Measurements from ENCODE around the gene SUPT5H. TPM values are rescaled to one million over a fixed set of nuclear protein-coding genes. Genes with fewer than 3 reads are reported as not detected.

SUPT5H gene
- total RNA-seq, 1 experiment from 2014 or later: 158 TPM

GRCh38 chr19:39408392-39409207, 36.8 kb upstream of the SUPT5H start:
- DNase-seq: peak; percentile 32
- H3K9me3 Mint-ChIP-seq (ENCODE audit: low read depth, unreplicated experiment): no peaks in the 10 kb centered on the region
- TSS peak; percentile 83 for BruUV-seq (replicated peaks)
- H3K36me3 Mint-ChIP-seq (ENCODE audit: insufficient read depth, unreplicated experiment): peaks cover 100% of the 10 kb centered on the region
- H3K4me3 Mint-ChIP-seq (ENCODE audit: low read depth, unreplicated experiment): peak overlapping the region; percentile 77
- intact Hi-C loops (cut with micrococcal nuclease; ENCODE audit: unreplicated experiment): no loop called here
- CTCF ChIA-PET: interaction anchor here (0.7 to 2.4 kb wide), 3 partner anchors 10 to 18 kb away, joined by 3 to 11 read pairs (median 4); partner anchors contain the start of genes MED29 and PAF1
- H3K27me3 Mint-ChIP-seq (ENCODE audit: unreplicated experiment): no peaks in the 10 kb centered on the region
- H3K27ac Mint-ChIP-seq (ENCODE audit: unreplicated experiment): peak overlapping the region; percentile 94
- peaks cover 52% of the 10 kb centered on the region for H3K4me1 Mint-ChIP-seq (ENCODE audit: low read depth, unreplicated experiment)
- no peak for TF ChIP-seq CTCF (IDR thresholded peaks at IDR 0.05; ENCODE audit: unreplicated experiment)

- no peak for TF ChIP-seq CTCF (IDR thresholded peaks at IDR 0.05; ENCODE audit: unreplicated experiment)
- Mint-ChIP-seq H3K4me3 (ENCODE audit: low read depth, unreplicated experiment) (peak overlapping the region; percentile 77), H3K4me1 (ENCODE audit: low read depth, unreplicated experiment) (peaks cover 55% of the 10 kb centered on the region), H3K27me3 (ENCODE audit: unreplicated experiment) (no peaks in the 10 kb centered on the region), H3K9me3 (ENCODE audit: low read depth, unreplicated experiment) (no peaks in the 10 kb centered on the region), H3K36me3 (ENCODE audit: insufficient read depth, unreplicated experiment) (peaks cover 98% of the 10 kb centered on the region), H3K27ac (ENCODE audit: unreplicated experiment) (peak overlapping the region; percentile 94)
- CTCF ChIA-PET: interaction anchor here (0.5 to 1.0 kb wide), 3 partner anchors 11 to 19 kb away, joined by 3 to 4 read pairs (median 3); partner anchors contain the start of genes MED29 and PAF1
- intact Hi-C loops (cut with micrococcal nuclease; ENCODE audit: unreplicated experiment): loop anchor here (5.0 kb wide), 1 partner anchor 287 kb away; no protein-coding TSS in a partner anchor
- DNase-seq: peak; percentile 99
- no TSS peak for BruUV-seq (replicated peaks)
Measured at GRCh38 chr19:39409208-39410016, 36.0 kb upstream of the SUPT5H start.

- Mint-ChIP-seq H3K27ac (ENCODE audit: unreplicated experiment) (peak overlapping the region; percentile 94), H3K27me3 (ENCODE audit: unreplicated experiment) (no peaks in the 10 kb centered on the region), H3K4me1 (ENCODE audit: low read depth, unreplicated experiment) (peaks cover 55% of the 10 kb centered on the region), H3K36me3 (ENCODE audit: insufficient read depth, unreplicated experiment) (peaks cover 89% of the 10 kb centered on the region), H3K9me3 (ENCODE audit: low read depth, unreplicated experiment) (no peaks in the 10 kb centered on the region), H3K4me3 (ENCODE audit: low read depth, unreplicated experiment) (peak overlapping the region; percentile 77)
- BruUV-seq (replicated peaks): no TSS peak
- intact Hi-C loops (cut with micrococcal nuclease; ENCODE audit: unreplicated experiment): loop anchor here (5.0 kb wide), 1 partner anchor 288 kb away; no protein-coding TSS in a partner anchor
- DNase-seq: peak; percentile 71
- TF ChIP-seq CTCF (IDR thresholded peaks at IDR 0.05; ENCODE audit: unreplicated experiment): no peak
- CTCF ChIA-PET: interaction anchor here (0.5 kb wide), 1 partner anchor 15 kb away, joined by 3 read pairs; no protein-coding TSS in a partner anchor
Measured at GRCh38 chr19:39410017-39410830, 35.2 kb upstream of the SUPT5H start.

GRCh38 chr19:39410831-39411080, 34.6 kb upstream of the SUPT5H start:
- DNase-seq: no peak
- no peaks in the 10 kb centered on the region for H3K9me3 Mint-ChIP-seq (ENCODE audit: low read depth, unreplicated experiment)
- peak overlapping the region; percentile 77 for H3K4me3 Mint-ChIP-seq (ENCODE audit: low read depth, unreplicated experiment)
- peaks cover 84% of the 10 kb centered on the region for H3K36me3 Mint-ChIP-seq (ENCODE audit: insufficient read depth, unreplicated experiment)
- CTCF ChIA-PET: interaction anchor here (1.0 to 2.3 kb wide), 3 partner anchors 9 to 19 kb away, joined by 6 to 52 read pairs (median 10); partner anchors contain the start of genes MED29 and PAF1
- no peaks in the 10 kb centered on the region for H3K27me3 Mint-ChIP-seq (ENCODE audit: unreplicated experiment)
- BruUV-seq (replicated peaks): no TSS peak
- peak overlapping the region; percentile 94 for H3K27ac Mint-ChIP-seq (ENCODE audit: unreplicated experiment)
- intact Hi-C loops (cut with micrococcal nuclease; ENCODE audit: unreplicated experiment): loop anchor here (1.0 to 5.0 kb wide), 2 partner anchors 13 to 288 kb away; no protein-coding TSS in a partner anchor
- peaks cover 55% of the 10 kb centered on the region for H3K4me1 Mint-ChIP-seq (ENCODE audit: low read depth, unreplicated experiment)
- no peak for TF ChIP-seq CTCF (IDR thresholded peaks at IDR 0.05; ENCODE audit: unreplicated experiment)
